HG03571 (cell line): Measurements from ENCODE around the gene ANO4.
"Not testable (repeated sequence)": the region's sequence is repeated elsewhere in the genome, so short reads cannot be mapped to it uniquely, and the experiment has no call there.

ENCODE experiments used
- ATAC-seq: cut with Tn5 transposase; IDR thresholded peaks from one replicate; pipeline ENCODE4 v1.9.1; 2021; ENCODE audit not compliant: unreplicated experiment

ANO4 gene

GRCh38 chr12:101039848-101040531, 245.4 kb downstream of the ANO4 start:
- no peak for ATAC-seq

- no peak for ATAC-seq
Measured at GRCh38 chr12:101040936-101041335, 246.4 kb downstream of the ANO4 start.

- no peak for ATAC-seq
Measured at GRCh38 chr12:101042211-101042610, 247.6 kb downstream of the ANO4 start.

- no peak for ATAC-seq
Measured at GRCh38 chr12:101044512-101045059, 250.0 kb downstream of the ANO4 start.

- ATAC-seq = no peak
Measured at GRCh38 chr12:101045486-101046464, 251.2 kb downstream of the ANO4 start.

GRCh38 chr12:101047652-101048051, 253.1 kb downstream of the ANO4 start:
- no peak for ATAC-seq

- no peak for ATAC-seq
Measured at GRCh38 chr12:101050631-101051030, 256.1 kb downstream of the ANO4 start.

- no peak for ATAC-seq
Measured at GRCh38 chr12:101051151-101051550, 256.6 kb downstream of the ANO4 start.

GRCh38 chr12:101051901-101052550, 257.4 kb downstream of the ANO4 start:
- ATAC-seq = no peak

- ATAC-seq = no peak
Measured at GRCh38 chr12:101053203-101053602, 258.6 kb downstream of the ANO4 start.

GRCh38 chr12:101055940-101056339, 261.4 kb downstream of the ANO4 start:
- no peak for ATAC-seq

- ATAC-seq = not testable (repeated sequence)
Measured at GRCh38 chr12:101062508-101062907, 267.9 kb downstream of the ANO4 start.

- ATAC-seq = no peak
Measured at GRCh38 chr12:101064721-101065120, 270.1 kb downstream of the ANO4 start.

GRCh38 chr12:101066489-101066888, 271.9 kb downstream of the ANO4 start:
- ATAC-seq = no peak

- ATAC-seq = no peak
Measured at GRCh38 chr12:101068402-101068801, 273.8 kb downstream of the ANO4 start.

- no peak for ATAC-seq
Measured at GRCh38 chr12:101068836-101069235, 274.3 kb downstream of the ANO4 start.

GRCh38 chr12:101074940-101075680, 280.5 kb downstream of the ANO4 start:
- no peak for ATAC-seq

GRCh38 chr12:101076921-101077320, 282.3 kb downstream of the ANO4 start:
- ATAC-seq = no peak

- no peak for ATAC-seq
Measured at GRCh38 chr12:101077791-101078528, 283.4 kb downstream of the ANO4 start.
